Stimulated activated CD8-positive, alpha-beta memory T cell treated with anti-CD3 and anti-CD28 coated beads, Interleukin-4, amount 100 ng/mL, for 24 hours (primary cell): ENCODE measurements around the gene FSCN2.

Source experiments
- DNase-seq: peaks from one replicate; pipeline ENCODE4 v3.0.0-alpha.2; 2020; ENCODE audit warnings: low read depth

The FSCN2 gene

GRCh38 chr17:81558115-81558468 lies 29.9 kb downstream of the FSCN2 start:
- DNase-seq, result no peak

GRCh38 chr17:81558941-81559806 lies 31.0 kb downstream of the FSCN2 start:
- no peak for DNase-seq

DNA sequence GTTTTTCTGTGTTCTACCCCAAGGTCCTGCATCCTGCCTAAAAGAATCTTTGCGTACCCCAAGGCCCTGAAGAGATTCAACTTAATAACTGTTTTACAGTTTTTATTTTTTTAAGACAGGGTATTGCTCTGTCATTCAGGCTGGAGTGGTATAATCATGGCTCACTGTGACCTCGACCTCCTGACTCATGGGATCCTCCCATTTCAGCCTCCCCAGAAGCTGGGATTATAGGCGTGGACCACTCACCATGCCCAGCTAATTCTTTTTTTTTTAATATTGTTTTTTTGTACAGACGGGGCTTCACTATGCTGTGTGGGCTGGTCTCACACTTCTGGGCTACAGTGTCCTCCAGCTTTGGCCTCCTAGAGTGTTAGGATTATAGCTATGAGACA lies 33.3 kb downstream of the FSCN2 start:
- no peak for DNase-seq

- no peak for DNase-seq
These were observed 35.8 kb downstream of the FSCN2 start for GRCh38 chr17:81563861-81564586.

DNA sequence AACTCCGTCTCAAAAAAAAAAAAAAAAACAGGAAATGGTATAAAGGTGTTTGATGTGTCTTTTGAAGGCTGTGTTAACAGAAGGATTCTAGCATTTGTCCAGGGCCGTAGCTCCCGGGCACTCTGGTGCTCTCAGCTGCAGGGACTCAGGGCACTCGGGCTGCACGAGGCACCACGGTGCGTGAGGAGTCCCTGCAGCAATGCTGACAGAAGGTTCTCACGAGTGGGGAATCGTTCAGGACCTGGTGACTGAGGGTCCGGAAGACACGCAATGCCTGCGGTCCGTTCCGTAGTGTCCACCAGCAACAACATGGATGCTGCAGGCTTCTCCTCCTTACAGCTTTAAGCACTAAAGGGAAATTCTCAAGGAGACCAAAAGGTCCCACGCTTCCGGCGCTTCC lies 36.6 kb downstream of the FSCN2 start:
- DNase-seq, result no peak

- DNase-seq, result no peak
These were observed 37.1 kb downstream of the FSCN2 start for GRCh38 chr17:81565231-81565630.

- no peak for DNase-seq
These were observed 38.4 kb downstream of the FSCN2 start for GRCh38 chr17:81566461-81567126.

DNA sequence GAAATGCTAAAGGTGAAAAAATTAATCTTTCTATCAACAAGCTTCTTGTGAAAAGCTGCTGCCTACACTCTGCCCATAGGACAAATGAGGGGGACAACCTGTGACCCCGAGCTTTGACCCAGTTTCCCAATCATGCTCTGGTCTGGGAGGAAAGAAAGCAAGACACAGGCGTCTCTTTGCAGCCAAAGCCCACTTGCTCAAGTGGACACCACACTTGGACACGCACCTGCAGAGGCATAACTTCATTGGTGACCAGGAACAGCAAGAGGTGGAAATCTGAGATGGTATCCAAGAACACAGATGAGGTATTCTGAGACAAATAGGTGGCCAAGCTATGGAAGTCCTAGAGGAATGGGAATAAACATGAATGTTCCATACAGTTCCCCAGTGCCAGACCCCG lies 39.0 kb downstream of the FSCN2 start:
- no peak for DNase-seq

DNA sequence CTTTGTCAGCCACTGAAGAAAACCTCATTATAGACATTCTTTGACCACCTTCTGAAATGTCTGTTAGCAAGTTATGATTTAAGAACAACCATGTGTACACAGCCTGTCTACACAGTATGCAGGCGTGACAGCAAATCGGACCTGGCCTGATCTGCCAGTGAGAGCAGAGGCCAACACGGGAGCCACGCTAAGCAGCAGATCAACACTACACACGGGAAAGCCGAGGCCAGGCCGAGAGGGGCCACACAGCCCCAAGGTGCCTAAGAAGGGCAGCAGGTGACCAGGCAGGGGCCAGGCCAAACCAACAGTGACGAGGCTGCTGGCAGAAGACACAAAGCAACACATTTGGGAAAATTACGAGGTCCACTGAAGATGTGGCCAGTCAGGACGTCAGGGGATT lies 40.2 kb downstream of the FSCN2 start:
- DNase-seq, result no peak

- DNase-seq, result no peak
These were observed 41.9 kb downstream of the FSCN2 start for GRCh38 chr17:81569986-81570514.

- no peak for DNase-seq
These were observed 42.8 kb downstream of the FSCN2 start for GRCh38 chr17:81570964-81571363.

DNA sequence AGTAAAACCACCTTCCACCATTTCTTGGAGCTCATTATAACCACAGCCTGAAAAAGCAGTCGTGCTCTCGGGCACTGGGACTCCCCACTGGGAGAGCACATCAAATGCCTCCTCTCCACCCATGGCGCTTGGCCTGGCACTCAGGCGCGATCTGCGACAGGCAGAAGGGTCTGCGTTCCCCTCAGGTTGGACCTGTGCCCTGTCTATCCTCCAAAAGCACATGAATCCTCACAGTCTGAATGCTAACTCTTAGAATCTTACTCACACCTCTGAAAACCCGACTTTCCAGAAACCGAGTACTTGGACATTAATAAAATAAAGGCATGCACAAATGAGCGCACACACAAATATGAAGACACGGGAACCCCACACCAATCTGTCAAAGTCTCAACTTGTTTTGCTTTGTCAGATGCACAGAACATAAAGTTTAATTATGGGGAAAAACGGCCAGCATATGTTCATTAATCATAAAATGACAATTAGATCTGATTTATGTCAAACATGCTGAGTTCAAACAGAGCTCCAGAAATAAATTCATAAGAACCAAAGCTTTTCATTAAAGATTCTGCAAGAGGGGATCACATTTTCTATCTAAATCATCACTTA lies 44.5 kb downstream of the FSCN2 start:
- DNase-seq, result no peak

DNA sequence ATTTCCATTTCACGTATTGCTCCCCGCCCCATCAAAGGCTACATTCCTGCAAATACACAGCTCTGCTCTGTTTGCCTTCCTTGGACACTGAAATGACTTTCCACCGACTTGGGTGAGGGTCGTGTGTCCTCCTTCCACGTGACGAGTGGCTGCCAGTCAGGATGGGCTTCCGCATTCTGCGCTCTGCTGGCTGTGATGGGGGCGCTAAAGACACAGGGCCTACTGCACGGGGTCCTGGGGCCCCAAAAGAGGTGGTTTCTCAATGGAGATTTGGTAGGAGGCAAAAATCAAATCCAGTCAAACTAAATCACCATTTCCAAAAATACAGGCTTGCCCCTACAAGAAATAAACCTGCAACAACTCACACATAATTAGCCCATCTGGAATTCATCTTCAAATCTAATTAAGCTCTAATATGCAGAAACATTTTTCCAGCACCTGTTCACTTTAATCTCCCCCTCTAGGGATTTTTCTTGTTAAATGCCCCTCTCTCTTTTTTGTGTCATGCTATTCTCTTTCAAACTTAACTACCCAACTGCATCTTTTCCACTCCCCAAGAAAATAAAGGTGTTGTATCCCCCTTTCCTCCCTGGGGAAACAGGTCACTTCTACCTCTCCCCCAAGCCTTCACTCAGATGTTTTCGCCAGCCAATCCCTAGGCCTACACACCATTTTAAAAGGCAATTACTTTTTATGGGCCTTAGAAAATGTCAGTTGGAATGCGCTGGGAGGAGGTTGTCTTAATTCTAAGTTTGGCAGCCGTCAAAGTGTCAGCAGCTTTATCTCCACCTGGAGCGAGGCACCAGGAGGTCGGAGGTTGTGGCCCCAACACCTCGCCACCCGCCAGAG lies 45.8 kb downstream of the FSCN2 start:
- no peak for DNase-seq

DNA sequence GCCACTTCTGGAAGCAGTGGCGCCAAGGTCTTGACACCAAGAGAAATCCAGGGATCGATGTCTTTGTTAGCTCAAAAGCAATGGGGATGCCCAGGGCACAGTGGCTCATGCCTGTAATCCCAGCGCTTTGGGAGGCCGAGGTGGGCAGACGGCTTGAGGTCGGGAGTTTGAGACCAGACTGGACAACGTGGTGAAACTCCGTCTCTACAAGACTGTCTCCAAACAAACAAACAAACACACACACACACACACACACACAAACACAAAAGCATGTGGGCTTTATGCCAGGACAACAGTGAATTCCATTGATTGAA lies 46.4 kb downstream of the FSCN2 start:
- no peak for DNase-seq

DNA sequence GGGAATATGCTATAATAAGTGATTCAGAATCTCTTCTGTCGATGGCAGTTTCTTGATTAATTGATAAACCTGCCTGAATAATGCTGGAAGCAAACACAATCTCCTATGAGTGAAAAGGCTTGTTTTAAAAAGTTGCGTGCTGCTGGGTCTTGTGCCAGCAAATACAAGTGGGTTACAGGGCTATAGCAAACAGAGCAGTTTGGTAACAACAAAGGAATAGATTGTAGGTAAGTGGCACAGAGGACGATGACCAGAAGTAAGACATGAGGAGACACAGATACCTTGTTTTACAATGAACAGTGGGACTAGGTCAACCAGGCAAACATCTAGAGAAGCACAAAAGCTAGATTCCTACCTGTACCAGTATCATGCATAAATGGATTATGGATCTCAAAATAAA lies 47.7 kb downstream of the FSCN2 start:
- no peak for DNase-seq

DNA sequence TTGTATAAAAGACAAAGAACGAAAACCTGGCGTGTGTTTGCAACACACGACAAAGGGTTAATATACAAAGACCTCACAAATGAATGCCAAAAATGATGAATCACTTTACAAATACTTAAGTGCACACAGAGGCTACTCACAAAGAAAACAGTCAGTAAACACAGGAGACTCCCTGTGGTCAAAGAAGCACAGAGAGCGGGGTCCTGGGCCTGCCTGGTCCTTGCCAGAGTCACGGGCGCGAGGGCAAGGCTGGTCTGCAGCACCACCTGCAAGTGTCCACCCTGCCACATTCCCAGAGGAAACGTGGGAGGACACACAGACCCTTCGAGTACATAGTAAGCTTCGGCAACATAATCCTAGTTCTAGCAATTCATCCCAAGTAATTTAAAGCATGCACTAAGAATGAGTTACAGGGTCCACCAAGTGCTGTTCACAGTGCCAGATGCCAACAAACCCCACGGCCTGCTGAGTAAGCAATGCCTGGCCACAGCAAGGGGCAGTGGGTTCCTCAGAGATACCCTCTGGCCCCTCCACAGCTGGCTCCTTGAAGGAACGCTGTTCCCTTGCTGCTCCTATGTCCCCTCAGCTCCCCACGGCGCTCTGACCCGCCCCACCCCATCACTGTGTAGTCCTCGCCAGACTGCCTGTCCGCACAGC lies 48.6 kb downstream of the FSCN2 start:
- DNase-seq, result no peak

GRCh38 chr17:81577278-81578000 lies 49.3 kb downstream of the FSCN2 start:
- no peak for DNase-seq

- no peak for DNase-seq
These were observed 49.9 kb downstream of the FSCN2 start for GRCh38 chr17:81578038-81578441.

DNA sequence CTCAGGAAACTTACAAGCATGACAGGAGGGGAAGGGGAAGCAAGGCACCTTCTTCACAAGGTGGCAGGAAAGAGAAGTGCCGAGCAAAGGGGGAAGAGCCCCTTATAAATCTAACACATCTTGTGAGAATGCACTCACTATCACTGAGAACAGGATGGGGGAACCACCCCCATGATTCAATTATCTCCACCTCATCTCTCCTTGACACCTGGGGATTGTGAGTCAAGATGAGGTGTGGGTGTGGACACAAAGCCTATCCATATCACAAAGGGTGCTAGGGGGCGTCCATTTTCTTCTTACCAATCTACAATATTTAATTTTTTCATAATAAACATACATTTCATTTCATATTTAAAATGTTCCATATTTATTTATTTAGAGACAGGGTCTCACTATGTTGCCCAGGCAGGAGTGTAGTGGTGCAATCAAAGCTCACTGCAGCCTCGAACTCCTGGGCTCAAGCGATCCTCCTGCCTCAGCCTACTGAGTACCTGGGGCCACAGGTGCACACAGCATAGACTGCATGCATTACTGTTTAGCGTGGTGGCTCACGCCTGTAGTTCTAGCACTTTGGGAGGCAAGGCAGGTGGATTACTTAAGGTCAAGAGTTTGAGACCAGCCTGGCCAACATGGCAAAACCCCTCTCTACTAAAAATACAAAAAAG lies 50.5 kb downstream of the FSCN2 start:
- no peak for DNase-seq

- no peak for DNase-seq
These were observed 51.1 kb downstream of the FSCN2 start for GRCh38 chr17:81579298-81579697.
